ENCODE measurements around the gene WDTC1. TPM values are rescaled to one million over a fixed set of nuclear protein-coding genes. Genes with fewer than 3 reads are reported as not detected.
"Not testable (repeated sequence)": the region's sequence is repeated elsewhere in the genome, so short reads cannot be mapped to it uniquely, and the experiment has no call there.

WDTC1 gene
- total RNA-seq, 1 donor from 2014 or later = 18.2 TPM

DNA sequence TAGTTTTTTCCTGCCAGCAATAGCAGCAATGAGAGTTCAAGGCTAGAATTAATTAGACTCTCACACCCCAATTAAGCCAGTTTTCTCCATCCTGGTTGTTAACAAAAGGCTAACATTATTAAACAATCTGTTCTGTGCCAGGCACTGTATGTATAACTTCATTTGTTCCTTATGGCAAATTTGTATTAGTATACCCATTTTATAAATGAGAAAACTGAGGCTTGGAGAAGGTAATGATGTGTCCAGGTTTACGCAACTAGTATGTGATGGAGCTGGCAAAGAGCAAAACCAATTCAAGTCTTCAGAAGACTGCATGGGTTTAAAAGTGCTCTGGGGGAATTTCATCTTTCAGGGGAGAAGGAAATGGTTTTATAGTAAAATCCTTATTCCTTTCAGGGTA is 41.2 kb upstream of the WDTC1 start:
- H3K79me2 ChIP-seq (ENCODE audit: insufficient read depth, low read length) = no peaks in the 10 kb centered on the region
- H3K36me3 ChIP-seq (ENCODE audit: insufficient read depth, low read length) = no peaks in the 10 kb centered on the region
- no peaks in the 10 kb centered on the region for H3K4me1 ChIP-seq (ENCODE audit: insufficient read depth, low read length)
- Mint-ChIP-seq H3K4me3 (ENCODE audit: unreplicated experiment) (no peak overlapping the region), H3K27ac (ENCODE audit: unreplicated experiment) (no peak overlapping the region), H3K4me1 (ENCODE audit: low read depth, unreplicated experiment) (no peaks in the 10 kb centered on the region), H3K36me3 (ENCODE audit: low read depth, unreplicated experiment) (peaks cover 2% of the 10 kb centered on the region), H3K9me3 (ENCODE audit: unreplicated experiment) (peaks cover 5% of the 10 kb centered on the region), H3K27me3 (ENCODE audit: low read depth, unreplicated experiment) (peaks cover 23% of the 10 kb centered on the region)
- no peak overlapping the region for H3K27ac ChIP-seq (ENCODE audit: low read depth, low read length)
- no peak overlapping the region for H3K9ac ChIP-seq (ENCODE audit: low read length)
- H3K4me2 ChIP-seq (ENCODE audit: low read length) = no peak overlapping the region
- no peaks in the 10 kb centered on the region for H3K9me3 ChIP-seq (ENCODE audit: insufficient read depth, low read depth, low read length)
- TF ChIP-seq EZH2 (IDR thresholded peaks at IDR 0.05; ENCODE audit: insufficient read depth, low read length) = no peak
- TF ChIP-seq, protein P1, sequence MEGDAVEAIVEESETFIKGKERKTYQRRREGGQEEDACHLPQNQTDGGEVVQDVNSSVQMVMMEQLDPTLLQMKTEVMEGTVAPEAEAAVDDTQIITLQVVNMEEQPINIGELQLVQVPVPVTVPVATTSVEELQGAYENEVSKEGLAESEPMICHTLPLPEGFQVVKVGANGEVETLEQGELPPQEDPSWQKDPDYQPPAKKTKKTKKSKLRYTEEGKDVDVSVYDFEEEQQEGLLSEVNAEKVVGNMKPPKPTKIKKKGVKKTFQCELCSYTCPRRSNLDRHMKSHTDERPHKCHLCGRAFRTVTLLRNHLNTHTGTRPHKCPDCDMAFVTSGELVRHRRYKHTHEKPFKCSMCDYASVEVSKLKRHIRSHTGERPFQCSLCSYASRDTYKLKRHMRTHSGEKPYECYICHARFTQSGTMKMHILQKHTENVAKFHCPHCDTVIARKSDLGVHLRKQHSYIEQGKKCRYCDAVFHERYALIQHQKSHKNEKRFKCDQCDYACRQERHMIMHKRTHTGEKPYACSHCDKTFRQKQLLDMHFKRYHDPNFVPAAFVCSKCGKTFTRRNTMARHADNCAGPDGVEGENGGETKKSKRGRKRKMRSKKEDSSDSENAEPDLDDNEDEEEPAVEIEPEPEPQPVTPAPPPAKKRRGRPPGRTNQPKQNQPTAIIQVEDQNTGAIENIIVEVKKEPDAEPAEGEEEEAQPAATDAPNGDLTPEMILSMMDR (IDR thresholded peaks at IDR 0.05; ENCODE audit: insufficient read depth, low read depth, low read length) = no peak
- no peak for DNase-seq (ENCODE audit: low read depth)
- no peaks in the 10 kb centered on the region for H4K20me1 ChIP-seq (ENCODE audit: insufficient read depth, low read length)
- H2AFZ ChIP-seq (ENCODE audit: low read depth, low read length) = no peak overlapping the region
- peaks cover 3% of the 10 kb centered on the region for H3K27me3 ChIP-seq (ENCODE audit: insufficient read depth, low read length)
- FAIRE-seq = no peak
- no peak overlapping the region for H3K4me3 ChIP-seq (ENCODE audit: insufficient read depth, low read depth, low read length)

DNA sequence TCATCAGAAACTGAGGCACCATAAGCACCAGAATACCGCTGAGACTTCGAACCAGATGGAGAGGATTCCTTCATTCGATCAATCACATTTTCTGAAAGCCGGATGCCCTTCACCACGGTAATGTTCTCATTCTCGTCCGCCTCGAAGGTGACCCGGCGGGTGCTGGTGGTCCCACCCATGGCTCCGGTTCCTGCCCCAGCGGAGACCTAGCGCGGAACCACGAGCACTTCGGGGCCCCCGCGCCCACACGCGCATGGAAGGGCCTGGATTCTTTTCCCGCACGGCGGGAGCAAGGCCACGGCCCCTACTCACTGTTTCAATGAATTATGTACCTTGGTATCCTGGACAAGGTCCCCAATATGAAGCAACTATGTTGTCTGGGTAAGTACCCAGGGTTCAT is 33.1 kb upstream of the WDTC1 start:
- Histone ChIP-seq H3K4me1 (ENCODE audit: insufficient read depth, low read length) (no peaks in the 10 kb centered on the region), H3K4me3 (ENCODE audit: insufficient read depth, low read depth, low read length) (no peak overlapping the region), H2AFZ (ENCODE audit: low read depth, low read length) (no peak overlapping the region), H3K4me2 (ENCODE audit: low read length) (no peak overlapping the region), H3K36me3 (ENCODE audit: insufficient read depth, low read length) (no peaks in the 10 kb centered on the region), H3K27me3 (ENCODE audit: insufficient read depth, low read length) (peaks cover 2% of the 10 kb centered on the region), H3K79me2 (ENCODE audit: insufficient read depth, low read length) (no peaks in the 10 kb centered on the region), H4K20me1 (ENCODE audit: insufficient read depth, low read length) (no peaks in the 10 kb centered on the region), H3K9ac (ENCODE audit: low read length) (no peak overlapping the region), H3K27ac (ENCODE audit: low read depth, low read length) (no peak overlapping the region), H3K9me3 (ENCODE audit: insufficient read depth, low read depth, low read length) (no peaks in the 10 kb centered on the region)
- DNase-seq (ENCODE audit: low read depth) (no peak), FAIRE-seq (no peak)
- no peak overlapping the region for H3K4me3 Mint-ChIP-seq (ENCODE audit: unreplicated experiment)
- H3K27me3 Mint-ChIP-seq (ENCODE audit: low read depth, unreplicated experiment) = peaks cover 20% of the 10 kb centered on the region
- H3K9me3 Mint-ChIP-seq (ENCODE audit: unreplicated experiment) = peaks cover 2% of the 10 kb centered on the region
- H3K4me1 Mint-ChIP-seq (ENCODE audit: low read depth, unreplicated experiment) = no peaks in the 10 kb centered on the region
- TF ChIP-seq, protein P1 (IDR thresholded peaks at IDR 0.05; ENCODE audit: insufficient read depth, low read depth, low read length) = no peak
- TF ChIP-seq EZH2 (IDR thresholded peaks at IDR 0.05; ENCODE audit: insufficient read depth, low read length) = no peak
- no peak overlapping the region for H3K27ac Mint-ChIP-seq (ENCODE audit: unreplicated experiment)
- H3K36me3 Mint-ChIP-seq (ENCODE audit: low read depth, unreplicated experiment) = no peaks in the 10 kb centered on the region

DNA sequence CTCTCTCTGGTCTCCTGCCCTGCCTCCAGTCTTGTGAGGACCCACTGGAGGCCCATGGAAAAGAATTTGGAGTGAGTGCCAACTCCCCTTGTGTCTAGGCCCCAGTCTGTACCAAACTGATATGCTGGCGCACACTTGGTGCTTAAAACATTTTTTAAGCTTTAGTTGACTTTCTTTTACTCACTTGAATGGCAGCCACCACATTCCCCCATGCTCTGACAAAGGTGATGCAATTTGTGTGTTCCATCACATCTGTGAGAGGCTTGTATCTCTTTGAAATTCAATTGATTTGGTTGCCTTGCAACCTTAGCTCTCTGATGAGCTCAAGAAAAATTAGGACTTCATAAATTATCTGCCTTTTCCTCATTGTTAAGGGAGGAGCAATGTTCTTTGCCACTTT is 30.5 kb upstream of the WDTC1 start:
- TF ChIP-seq, protein P1 (IDR thresholded peaks at IDR 0.05; ENCODE audit: insufficient read depth, low read depth, low read length) = no peak
- TF ChIP-seq EZH2 (IDR thresholded peaks at IDR 0.05; ENCODE audit: insufficient read depth, low read length) = no peak
- H3K4me3 Mint-ChIP-seq (ENCODE audit: unreplicated experiment) = no peak overlapping the region
- H3K27ac Mint-ChIP-seq (ENCODE audit: unreplicated experiment) = no peak overlapping the region

DNA sequence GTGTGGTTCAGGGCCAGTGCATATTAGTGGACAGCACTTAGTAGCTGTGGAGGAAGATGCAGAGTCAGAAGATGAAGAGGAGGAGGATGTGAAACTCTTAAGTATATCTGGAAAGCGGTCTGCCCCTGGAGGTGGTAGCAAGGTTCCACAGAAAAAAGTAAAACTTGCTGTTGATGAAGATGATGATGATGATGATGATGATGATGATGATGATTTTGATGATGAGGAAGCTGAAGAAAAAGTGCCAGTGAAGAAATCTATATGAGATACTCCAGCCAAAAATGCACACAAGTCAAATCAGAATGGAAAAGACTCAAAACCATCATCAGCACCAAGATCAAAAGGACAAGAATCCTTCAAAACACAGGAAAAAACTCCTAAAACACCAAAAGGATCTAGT is 27.2 kb upstream of the WDTC1 start:
- not testable (repeated sequence) for FAIRE-seq; H3K4me2 ChIP-seq (ENCODE audit: low read length); H3K36me3 ChIP-seq (ENCODE audit: insufficient read depth, low read length); H4K20me1 ChIP-seq (ENCODE audit: insufficient read depth, low read length); H3K27ac Mint-ChIP-seq (ENCODE audit: unreplicated experiment); H3K4me1 ChIP-seq (ENCODE audit: insufficient read depth, low read length); H3K27me3 ChIP-seq (ENCODE audit: insufficient read depth, low read length); H3K9me3 ChIP-seq (ENCODE audit: insufficient read depth, low read depth, low read length); DNase-seq (ENCODE audit: low read depth); H3K4me1 Mint-ChIP-seq (ENCODE audit: low read depth, unreplicated experiment); H3K4me3 Mint-ChIP-seq (ENCODE audit: unreplicated experiment); H3K9me3 Mint-ChIP-seq (ENCODE audit: unreplicated experiment); H3K9ac ChIP-seq (ENCODE audit: low read length); H3K36me3 Mint-ChIP-seq (ENCODE audit: low read depth, unreplicated experiment); H2AFZ ChIP-seq (ENCODE audit: low read depth, low read length); H3K4me3 ChIP-seq (ENCODE audit: insufficient read depth, low read depth, low read length); H3K79me2 ChIP-seq (ENCODE audit: insufficient read depth, low read length); H3K27ac ChIP-seq (ENCODE audit: low read depth, low read length)
- H3K27me3 Mint-ChIP-seq (ENCODE audit: low read depth, unreplicated experiment) = peaks cover 18% of the 10 kb centered on the region

More for the DNA sequence above, 30.5 kb upstream of the WDTC1 start:
- H3K27ac ChIP-seq (ENCODE audit: low read depth, low read length) = no peak overlapping the region
- no peak overlapping the region for H3K9ac ChIP-seq (ENCODE audit: low read length)
- H3K79me2 ChIP-seq (ENCODE audit: insufficient read depth, low read length) = no peaks in the 10 kb centered on the region
- Mint-ChIP-seq H3K36me3 (ENCODE audit: low read depth, unreplicated experiment) (no peaks in the 10 kb centered on the region), H3K27me3 (ENCODE audit: low read depth, unreplicated experiment) (peaks cover 25% of the 10 kb centered on the region), H3K4me1 (ENCODE audit: low read depth, unreplicated experiment) (no peaks in the 10 kb centered on the region), H3K9me3 (ENCODE audit: unreplicated experiment) (peaks cover 3% of the 10 kb centered on the region)
- H4K20me1 ChIP-seq (ENCODE audit: insufficient read depth, low read length) = no peaks in the 10 kb centered on the region
- peaks cover 2% of the 10 kb centered on the region for H3K27me3 ChIP-seq (ENCODE audit: insufficient read depth, low read length)
- no peaks in the 10 kb centered on the region for H3K9me3 ChIP-seq (ENCODE audit: insufficient read depth, low read depth, low read length)
- no peaks in the 10 kb centered on the region for H3K4me1 ChIP-seq (ENCODE audit: insufficient read depth, low read length)
- H3K4me3 ChIP-seq (ENCODE audit: insufficient read depth, low read depth, low read length) = no peak overlapping the region
- DNase-seq (ENCODE audit: low read depth) = no peak
- H2AFZ ChIP-seq (ENCODE audit: low read depth, low read length) = no peak overlapping the region
- no peaks in the 10 kb centered on the region for H3K36me3 ChIP-seq (ENCODE audit: insufficient read depth, low read length)
- no peak for FAIRE-seq
- H3K4me2 ChIP-seq (ENCODE audit: low read length) = no peak overlapping the region
